HEK293 (cell line): Measurements from ENCODE around the gene TINCR.

Experiments used
- FEZF1 ChIP-seq: fragments of 450-650 bp; formaldehyde crosslinking; IDR thresholded peaks from 2 replicates; pipeline ENCODE4 v1.5.1; 2016; ENCODE audit warnings: missing biosample characterization, missing genetic modification characterization
- HOXC10 ChIP-seq: sonication (generic); formaldehyde crosslinking; IDR thresholded peaks from 2 replicates; pipeline ENCODE4 v1.8.1; 2023; ENCODE audit warnings: mild to moderate bottlenecking, missing genetic modification reagents
- KLF10 ChIP-seq: fragments of 450-650 bp; IDR thresholded peaks from 2 replicates; pipeline ENCODE4 v1.5.1; 2018; ENCODE audit warnings: missing biosample characterization, mild to moderate bottlenecking, missing genetic modification characterization
- KLF16 ChIP-seq: fragments of 450-650 bp; formaldehyde crosslinking; IDR thresholded peaks from 2 replicates; pipeline ENCODE4 v1.5.1; 2017; ENCODE audit warnings: missing biosample characterization, missing genetic modification characterization
- PRDM1 ChIP-seq: fragments of 450-650 bp; formaldehyde crosslinking; IDR thresholded peaks from 2 replicates; pipeline ENCODE4; 2016; ENCODE audit warnings: missing biosample characterization, missing genetic modification characterization
- RBAK ChIP-seq: fragments of 450-650 bp; formaldehyde crosslinking; IDR thresholded peaks from 2 replicates; pipeline ENCODE4 v1.5.1; 2016; ENCODE audit warnings: missing biosample characterization, missing genetic modification characterization
- SP3 ChIP-seq: fragments of 450-650 bp; formaldehyde crosslinking; IDR thresholded peaks from 2 replicates; pipeline ENCODE4 v1.5.1; 2016; ENCODE audit warnings: missing biosample characterization, missing genetic modification characterization
- ZFP69B ChIP-seq: fragments of 450-650 bp; formaldehyde crosslinking; IDR thresholded peaks from 2 replicates; pipeline ENCODE4 v1.5.1; 2016; ENCODE audit warnings: missing biosample characterization, missing genetic modification characterization
- ZNF155 ChIP-seq: fragments of 450-650 bp; formaldehyde crosslinking; IDR thresholded peaks from 2 replicates; pipeline ENCODE4 v1.5.1; 2016; ENCODE audit warnings: missing biosample characterization, missing genetic modification characterization
- ZNF2 ChIP-seq: fragments of 450-650 bp; formaldehyde crosslinking; IDR thresholded peaks from 2 replicates; pipeline ENCODE4 v1.5.1; 2016; ENCODE audit warnings: missing biosample characterization, missing genetic modification characterization
- ZNF23 ChIP-seq: fragments of 450-650 bp; formaldehyde crosslinking; IDR thresholded peaks from 2 replicates; pipeline ENCODE4 v1.5.1; 2016; ENCODE audit warnings: missing biosample characterization, missing genetic modification characterization, borderline replicate concordance
- ZNF239 ChIP-seq: fragments of 450-650 bp; formaldehyde crosslinking; IDR thresholded peaks from 2 replicates; pipeline ENCODE4 v1.5.1; 2016; ENCODE audit warnings: missing biosample characterization, missing genetic modification characterization
- ZNF394 ChIP-seq: fragments of 450-650 bp; formaldehyde crosslinking; IDR thresholded peaks from 2 replicates; pipeline ENCODE4 v1.5.1; 2016; ENCODE audit warnings: missing biosample characterization, missing genetic modification characterization, mild to moderate bottlenecking, moderate library complexity, borderline replicate concordance
- ZNF398 ChIP-seq: fragments of 450-650 bp; formaldehyde crosslinking; IDR thresholded peaks from 2 replicates; pipeline ENCODE4 v1.5.1; 2017; ENCODE audit warnings: missing biosample characterization, missing genetic modification characterization
- ZNF433 ChIP-seq: fragments of 450-650 bp; formaldehyde crosslinking; IDR thresholded peaks from 2 replicates; pipeline ENCODE4 v1.5.1; 2016; ENCODE audit warnings: missing biosample characterization, missing genetic modification characterization, low read depth
- ZNF48 ChIP-seq: fragments of 450-650 bp; formaldehyde crosslinking; IDR thresholded peaks from 2 replicates; pipeline ENCODE4 v1.5.1; 2016; ENCODE audit warnings: missing biosample characterization, missing genetic modification characterization
- ZNF501 ChIP-seq: fragments of 450-650 bp; formaldehyde crosslinking; IDR thresholded peaks from 2 replicates; pipeline ENCODE4 v1.5.1; 2016; ENCODE audit warnings: missing biosample characterization, missing genetic modification characterization
- ZNF510 ChIP-seq: fragments of 450-650 bp; formaldehyde crosslinking; IDR thresholded peaks from 2 replicates; pipeline ENCODE4 v1.5.1; 2018; ENCODE audit warnings: mild to moderate bottlenecking, missing genetic modification characterization, missing biosample characterization; ENCODE audit not compliant: insufficient replicate concordance
- ZNF560 ChIP-seq: fragments of 450-650 bp; formaldehyde crosslinking; IDR thresholded peaks from 2 replicates; pipeline ENCODE4 v1.5.1; 2017; ENCODE audit warnings: missing biosample characterization, missing genetic modification characterization, borderline replicate concordance
- ZNF561 ChIP-seq: fragments of 450-650 bp; IDR thresholded peaks from 2 replicates; pipeline ENCODE4 v1.5.1; 2018; ENCODE audit warnings: missing biosample characterization, missing genetic modification characterization, borderline replicate concordance
- ZNF580 ChIP-seq: fragments of 450-650 bp; formaldehyde crosslinking; IDR thresholded peaks from 2 replicates; pipeline ENCODE4 v1.5.1; 2016; ENCODE audit warnings: missing biosample characterization, missing genetic modification characterization
- ZNF626 ChIP-seq: fragments of 450-650 bp; sonication (Bioruptor Pico); formaldehyde crosslinking; IDR thresholded peaks from 2 replicates; pipeline ENCODE4 v1.5.1; 2018; ENCODE audit warnings: missing biosample characterization, missing genetic modification characterization, inconsistent platforms
- ZNF664 ChIP-seq: fragments of 450-650 bp; formaldehyde crosslinking; IDR thresholded peaks from 2 replicates; pipeline ENCODE4 v1.5.1; 2016; ENCODE audit warnings: missing biosample characterization, missing genetic modification characterization
- ZNF704 ChIP-seq: fragments of 450-650 bp; formaldehyde crosslinking; IDR thresholded peaks from 2 replicates; pipeline ENCODE4 v1.5.1; 2016; ENCODE audit warnings: missing biosample characterization, missing genetic modification characterization
- ZNF768 ChIP-seq: fragments of 450-650 bp; formaldehyde crosslinking; IDR thresholded peaks from 2 replicates; pipeline ENCODE4 v1.5.1; 2018; ENCODE audit warnings: missing biosample characterization, mild to moderate bottlenecking, missing genetic modification characterization
- ZNF837 ChIP-seq: fragments of 450-650 bp; formaldehyde crosslinking; IDR thresholded peaks from 2 replicates; pipeline ENCODE4 v1.5.1; 2016; ENCODE audit warnings: missing biosample characterization, missing genetic modification characterization
- ZNF843 ChIP-seq: fragments of 450-650 bp; formaldehyde crosslinking; IDR thresholded peaks from 2 replicates; pipeline ENCODE4 v1.5.1; 2016; ENCODE audit warnings: missing biosample characterization, missing genetic modification characterization
- TF ChIP-seq, protein P1 (sequence below): fragments of 450-650 bp; IDR thresholded peaks from 2 replicates; pipeline ENCODE4 v1.5.1; 2018; ENCODE audit warnings: missing biosample characterization, mild to moderate bottlenecking, missing genetic modification characterization
- TF ChIP-seq, protein P2 (sequence below): fragments of 450-650 bp; formaldehyde crosslinking; IDR thresholded peaks from 2 replicates; pipeline ENCODE4 v1.5.1; 2016; ENCODE audit warnings: missing biosample characterization, missing genetic modification characterization
- TF ChIP-seq, protein P3 (sequence below): fragments of 450-650 bp; formaldehyde crosslinking; IDR thresholded peaks from 2 replicates; pipeline ENCODE4 v1.5.1; 2016; ENCODE audit warnings: missing biosample characterization, missing genetic modification characterization, borderline replicate concordance

Gene TINCR

GRCh38 chr19:5536337-5536894 is 31.3 kb downstream of the TINCR start (continued):
- peak; percentile 33; the same call in 1 of the 2 replicates for TF ChIP-seq ZNF398 (tag by site-specific recombination)
- no peak for TF ChIP-seq ZNF501 (tag by site-specific recombination)
- no peak for TF ChIP-seq ZNF433 (tag by site-specific recombination)
- TF ChIP-seq FEZF1: peak; percentile 96
- TF ChIP-seq SP3 (tag by site-specific recombination): no peak
- TF ChIP-seq ZNF580 (tag by site-specific recombination): peak; percentile 80
- TF ChIP-seq ZNF239 (tag by site-specific recombination): no peak
- no peak for TF ChIP-seq RBAK (tag by site-specific recombination)
- no peak for TF ChIP-seq HOXC10 (CRISPR knock-in tag)
- TF ChIP-seq, protein P1, sequence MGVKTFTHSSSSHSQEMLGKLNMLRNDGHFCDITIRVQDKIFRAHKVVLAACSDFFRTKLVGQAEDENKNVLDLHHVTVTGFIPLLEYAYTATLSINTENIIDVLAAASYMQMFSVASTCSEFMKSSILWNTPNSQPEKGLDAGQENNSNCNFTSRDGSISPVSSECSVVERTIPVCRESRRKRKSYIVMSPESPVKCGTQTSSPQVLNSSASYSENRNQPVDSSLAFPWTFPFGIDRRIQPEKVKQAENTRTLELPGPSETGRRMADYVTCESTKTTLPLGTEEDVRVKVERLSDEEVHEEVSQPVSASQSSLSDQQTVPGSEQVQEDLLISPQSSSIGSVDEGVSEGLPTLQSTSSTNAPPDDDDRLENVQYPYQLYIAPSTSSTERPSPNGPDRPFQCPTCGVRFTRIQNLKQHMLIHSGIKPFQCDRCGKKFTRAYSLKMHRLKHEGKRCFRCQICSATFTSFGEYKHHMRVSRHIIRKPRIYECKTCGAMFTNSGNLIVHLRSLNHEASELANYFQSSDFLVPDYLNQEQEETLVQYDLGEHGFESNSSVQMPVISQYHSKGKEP: 0 out of 2 replicates have a peak, but pooled peaks have one; percentile 16
- no peak for TF ChIP-seq ZNF843
- TF ChIP-seq ZNF664 (tag by site-specific recombination): no peak
- TF ChIP-seq, protein P2, sequence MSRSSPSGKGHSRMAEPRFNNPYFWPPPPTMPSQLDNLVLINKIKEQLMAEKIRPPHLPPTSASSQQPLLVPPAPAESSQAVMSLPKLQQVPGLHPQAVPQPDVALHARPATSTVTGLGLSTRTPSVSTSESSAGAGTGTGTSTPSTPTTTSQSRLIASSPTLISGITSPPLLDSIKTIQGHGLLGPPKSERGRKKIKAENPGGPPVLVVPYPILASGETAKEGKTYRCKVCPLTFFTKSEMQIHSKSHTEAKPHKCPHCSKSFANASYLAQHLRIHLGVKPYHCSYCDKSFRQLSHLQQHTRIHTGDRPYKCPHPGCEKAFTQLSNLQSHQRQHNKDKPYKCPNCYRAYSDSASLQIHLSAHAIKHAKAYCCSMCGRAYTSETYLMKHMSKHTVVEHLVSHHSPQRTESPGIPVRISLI (tag by site-specific recombination): no peak
- TF ChIP-seq ZNF768 (tag by site-specific recombination): peak; percentile 90
- TF ChIP-seq KLF16 (tag by site-specific recombination): 0 out of 2 replicates have a peak, but pooled peaks have one; percentile 33
- TF ChIP-seq ZNF48 (tag by site-specific recombination): no peak
- no peak for TF ChIP-seq ZNF394 (tag by site-specific recombination)
- TF ChIP-seq ZNF510 (tag by site-specific recombination): no peak
- no peak for TF ChIP-seq ZNF704 (tag by site-specific recombination)
- TF ChIP-seq ZNF23 (tag by site-specific recombination): no peak
- peak; percentile 92 for TF ChIP-seq ZNF561 (tag by site-specific recombination)
- TF ChIP-seq KLF10 (tag by site-specific recombination): no peak
- TF ChIP-seq PRDM1 (tag by site-specific recombination): no peak
- no peak for TF ChIP-seq ZNF560 (tag by site-specific recombination)
- no peak for TF ChIP-seq ZNF837 (tag by site-specific recombination)
- TF ChIP-seq, protein P3, sequence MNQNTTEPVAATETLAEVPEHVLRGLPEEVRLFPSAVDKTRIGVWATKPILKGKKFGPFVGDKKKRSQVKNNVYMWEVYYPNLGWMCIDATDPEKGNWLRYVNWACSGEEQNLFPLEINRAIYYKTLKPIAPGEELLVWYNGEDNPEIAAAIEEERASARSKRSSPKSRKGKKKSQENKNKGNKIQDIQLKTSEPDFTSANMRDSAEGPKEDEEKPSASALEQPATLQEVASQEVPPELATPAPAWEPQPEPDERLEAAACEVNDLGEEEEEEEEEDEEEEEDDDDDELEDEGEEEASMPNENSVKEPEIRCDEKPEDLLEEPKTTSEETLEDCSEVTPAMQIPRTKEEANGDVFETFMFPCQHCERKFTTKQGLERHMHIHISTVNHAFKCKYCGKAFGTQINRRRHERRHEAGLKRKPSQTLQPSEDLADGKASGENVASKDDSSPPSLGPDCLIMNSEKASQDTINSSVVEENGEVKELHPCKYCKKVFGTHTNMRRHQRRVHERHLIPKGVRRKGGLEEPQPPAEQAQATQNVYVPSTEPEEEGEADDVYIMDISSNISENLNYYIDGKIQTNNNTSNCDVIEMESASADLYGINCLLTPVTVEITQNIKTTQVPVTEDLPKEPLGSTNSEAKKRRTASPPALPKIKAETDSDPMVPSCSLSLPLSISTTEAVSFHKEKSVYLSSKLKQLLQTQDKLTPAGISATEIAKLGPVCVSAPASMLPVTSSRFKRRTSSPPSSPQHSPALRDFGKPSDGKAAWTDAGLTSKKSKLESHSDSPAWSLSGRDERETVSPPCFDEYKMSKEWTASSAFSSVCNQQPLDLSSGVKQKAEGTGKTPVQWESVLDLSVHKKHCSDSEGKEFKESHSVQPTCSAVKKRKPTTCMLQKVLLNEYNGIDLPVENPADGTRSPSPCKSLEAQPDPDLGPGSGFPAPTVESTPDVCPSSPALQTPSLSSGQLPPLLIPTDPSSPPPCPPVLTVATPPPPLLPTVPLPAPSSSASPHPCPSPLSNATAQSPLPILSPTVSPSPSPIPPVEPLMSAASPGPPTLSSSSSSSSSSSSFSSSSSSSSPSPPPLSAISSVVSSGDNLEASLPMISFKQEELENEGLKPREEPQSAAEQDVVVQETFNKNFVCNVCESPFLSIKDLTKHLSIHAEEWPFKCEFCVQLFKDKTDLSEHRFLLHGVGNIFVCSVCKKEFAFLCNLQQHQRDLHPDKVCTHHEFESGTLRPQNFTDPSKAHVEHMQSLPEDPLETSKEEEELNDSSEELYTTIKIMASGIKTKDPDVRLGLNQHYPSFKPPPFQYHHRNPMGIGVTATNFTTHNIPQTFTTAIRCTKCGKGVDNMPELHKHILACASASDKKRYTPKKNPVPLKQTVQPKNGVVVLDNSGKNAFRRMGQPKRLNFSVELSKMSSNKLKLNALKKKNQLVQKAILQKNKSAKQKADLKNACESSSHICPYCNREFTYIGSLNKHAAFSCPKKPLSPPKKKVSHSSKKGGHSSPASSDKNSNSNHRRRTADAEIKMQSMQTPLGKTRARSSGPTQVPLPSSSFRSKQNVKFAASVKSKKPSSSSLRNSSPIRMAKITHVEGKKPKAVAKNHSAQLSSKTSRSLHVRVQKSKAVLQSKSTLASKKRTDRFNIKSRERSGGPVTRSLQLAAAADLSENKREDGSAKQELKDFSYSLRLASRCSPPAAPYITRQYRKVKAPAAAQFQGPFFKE (tag by site-specific recombination): no peak
- TF ChIP-seq ZNF626 (tag by site-specific recombination): no peak
- no peak for TF ChIP-seq ZFP69B (tag by site-specific recombination)
- TF ChIP-seq ZNF2 (tag by site-specific recombination): no peak
- no peak for TF ChIP-seq ZNF155
